GM13976 (cell line): Measurements from ENCODE around the gene SMURF2.

Source experiments
- DNase-seq: peaks from one replicate; pipeline ENCODE4 v3.0.0; 2012; ENCODE audit warnings: low spot score
- in situ Hi-C: fragments of 300-500 bp; cut with MboI; formaldehyde crosslinking; loops from one replicate; pipeline ENCODE4 v1.12.0; 2022; ENCODE audit warnings: low sequenced_read_pairs, mixed read lengths, inconsistent platforms; ENCODE audit not compliant: unreplicated experiment
- TF ChIP-seq, protein P1 (sequence below): IDR thresholded peaks from 2 replicates; pipeline ENCODE4 v1.5.1; 2012; ENCODE audit warnings: borderline replicate concordance, mild to moderate bottlenecking; ENCODE audit not compliant: insufficient read depth; ENCODE audit errors: extremely low read depth, missing control alignments, control extremely low read depth

The SMURF2 gene

DNA sequence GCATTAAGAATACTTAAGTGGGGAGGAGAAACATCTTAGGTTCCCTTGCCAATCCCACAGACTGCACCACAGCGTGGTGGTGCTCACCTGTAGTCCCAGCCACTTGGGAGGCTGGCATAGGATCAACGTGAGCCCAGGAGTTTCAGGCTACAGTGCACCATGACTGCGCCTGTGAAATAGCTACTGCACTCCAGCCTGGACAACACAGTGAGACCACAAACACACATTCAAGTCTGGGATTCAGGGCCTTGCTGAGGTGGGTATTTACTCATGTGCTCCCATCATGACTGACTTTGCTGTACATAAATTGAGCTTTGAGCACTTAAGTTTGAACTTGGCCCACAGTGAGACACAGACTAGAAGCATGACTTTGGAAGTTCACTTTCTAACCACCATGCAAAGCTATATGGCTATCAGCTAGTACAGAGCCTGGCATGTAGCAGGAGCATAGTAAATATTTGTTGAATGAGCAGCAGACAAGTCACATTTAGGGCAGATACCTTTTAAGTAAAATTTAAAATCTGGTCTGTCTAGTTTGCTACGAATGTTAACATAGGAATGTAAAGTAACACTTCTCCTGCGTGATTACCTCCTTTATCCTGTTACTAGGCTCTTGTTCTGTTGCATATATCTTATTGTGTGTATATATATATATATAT lies 121.9 kb downstream of the SMURF2 start:
- in situ Hi-C loops = no loop called here
- DNase-seq = no peak
- TF ChIP-seq, protein P1, sequence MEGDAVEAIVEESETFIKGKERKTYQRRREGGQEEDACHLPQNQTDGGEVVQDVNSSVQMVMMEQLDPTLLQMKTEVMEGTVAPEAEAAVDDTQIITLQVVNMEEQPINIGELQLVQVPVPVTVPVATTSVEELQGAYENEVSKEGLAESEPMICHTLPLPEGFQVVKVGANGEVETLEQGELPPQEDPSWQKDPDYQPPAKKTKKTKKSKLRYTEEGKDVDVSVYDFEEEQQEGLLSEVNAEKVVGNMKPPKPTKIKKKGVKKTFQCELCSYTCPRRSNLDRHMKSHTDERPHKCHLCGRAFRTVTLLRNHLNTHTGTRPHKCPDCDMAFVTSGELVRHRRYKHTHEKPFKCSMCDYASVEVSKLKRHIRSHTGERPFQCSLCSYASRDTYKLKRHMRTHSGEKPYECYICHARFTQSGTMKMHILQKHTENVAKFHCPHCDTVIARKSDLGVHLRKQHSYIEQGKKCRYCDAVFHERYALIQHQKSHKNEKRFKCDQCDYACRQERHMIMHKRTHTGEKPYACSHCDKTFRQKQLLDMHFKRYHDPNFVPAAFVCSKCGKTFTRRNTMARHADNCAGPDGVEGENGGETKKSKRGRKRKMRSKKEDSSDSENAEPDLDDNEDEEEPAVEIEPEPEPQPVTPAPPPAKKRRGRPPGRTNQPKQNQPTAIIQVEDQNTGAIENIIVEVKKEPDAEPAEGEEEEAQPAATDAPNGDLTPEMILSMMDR = no peak

DNA sequence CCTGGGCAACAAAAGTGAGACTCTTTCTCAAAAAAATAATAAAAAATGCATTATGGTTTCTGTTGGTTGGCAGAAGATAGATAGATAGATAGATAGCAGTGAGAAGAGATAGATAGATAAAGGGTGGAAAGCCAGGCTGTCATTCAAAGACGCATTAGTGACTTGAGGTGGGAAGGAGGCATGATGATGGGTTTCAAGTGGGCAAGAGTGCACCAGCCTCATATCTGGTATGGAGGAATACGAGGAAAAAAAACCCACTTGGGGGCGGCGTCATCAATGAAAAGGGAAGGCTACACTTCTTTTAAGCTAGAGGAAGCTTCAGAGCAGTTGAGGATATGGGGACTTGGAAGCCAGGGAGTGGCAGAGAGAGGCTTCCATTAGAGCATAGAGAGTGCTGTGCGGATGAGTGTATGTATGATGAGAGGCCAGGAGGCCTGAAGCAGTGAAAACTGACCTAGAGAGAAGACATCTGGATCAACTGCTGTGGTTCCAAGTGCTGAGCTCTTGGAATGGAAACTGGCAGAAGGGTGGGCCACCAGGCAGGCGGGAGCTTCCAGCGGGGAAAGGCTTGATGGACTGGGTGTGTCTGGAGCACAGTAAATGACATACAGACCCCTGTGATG lies 123.5 kb downstream of the SMURF2 start:
- in situ Hi-C loops = no loop called here
- no peak for DNase-seq
- TF ChIP-seq, protein P1 = no peak

DNA sequence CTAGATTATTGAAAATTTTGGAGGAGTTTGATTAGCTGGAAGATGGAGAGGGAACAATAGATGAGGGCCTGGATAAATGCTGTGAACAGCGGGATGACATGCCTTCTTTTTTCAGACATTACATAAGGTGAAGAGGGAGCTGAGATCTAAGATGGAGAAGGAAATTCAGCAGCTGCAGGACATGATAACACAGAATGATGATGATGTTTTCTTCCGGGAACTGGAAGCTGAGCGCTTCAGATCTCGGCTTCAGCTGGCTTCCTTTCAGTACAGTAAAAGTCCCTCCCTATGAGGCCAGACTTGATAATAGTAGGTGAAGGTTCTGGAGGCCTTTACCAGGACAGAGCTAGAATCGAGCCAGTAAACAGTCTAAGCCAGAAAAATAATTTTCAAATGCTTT lies 124.6 kb downstream of the SMURF2 start:
- in situ Hi-C loops = no loop called here
- TF ChIP-seq, protein P1 = no peak
- DNase-seq = no peak

DNA sequence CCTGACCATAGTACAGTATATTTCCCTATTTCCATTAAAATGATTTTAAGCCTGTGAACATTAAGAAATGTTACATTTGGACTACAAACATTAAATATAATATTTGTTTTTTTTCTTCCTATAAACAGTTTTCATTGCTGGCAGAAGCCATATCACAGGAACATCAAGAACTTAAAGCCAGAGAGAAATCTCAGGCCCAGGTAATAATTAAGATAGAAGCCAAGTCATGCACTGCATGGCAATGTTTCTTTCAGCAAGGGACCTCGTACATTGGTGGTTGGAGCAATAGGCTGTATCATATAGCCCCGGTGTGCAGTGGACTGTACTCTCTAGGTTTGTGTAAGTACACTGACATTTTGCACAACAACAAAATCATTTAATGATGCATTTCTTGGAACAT lies 125.2 kb downstream of the SMURF2 start:
- in situ Hi-C loops = no loop called here
- no peak for DNase-seq
- TF ChIP-seq, protein P1 = no peak

DNA sequence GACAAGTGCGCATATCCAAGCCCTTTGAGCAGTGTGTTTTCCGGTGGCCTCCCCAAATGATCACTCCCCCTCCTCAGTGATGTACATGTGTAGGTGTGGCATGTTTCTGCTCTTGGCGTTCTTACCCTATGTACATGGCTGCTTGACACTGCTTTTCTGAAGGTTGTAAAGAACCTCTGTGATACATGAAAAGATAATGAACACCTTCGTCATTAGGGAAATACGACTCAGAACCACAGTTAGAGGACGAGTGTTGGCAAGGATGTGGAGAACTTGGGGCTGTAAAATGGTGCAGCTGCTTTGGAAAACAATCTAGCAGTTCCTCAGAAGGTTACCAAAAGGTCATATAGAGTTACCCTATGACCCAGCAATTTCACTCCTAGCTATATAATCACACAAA lies 126.8 kb downstream of the SMURF2 start:
- TF ChIP-seq, protein P1 = no peak
- DNase-seq = no peak
- in situ Hi-C loops = no loop called here

DNA sequence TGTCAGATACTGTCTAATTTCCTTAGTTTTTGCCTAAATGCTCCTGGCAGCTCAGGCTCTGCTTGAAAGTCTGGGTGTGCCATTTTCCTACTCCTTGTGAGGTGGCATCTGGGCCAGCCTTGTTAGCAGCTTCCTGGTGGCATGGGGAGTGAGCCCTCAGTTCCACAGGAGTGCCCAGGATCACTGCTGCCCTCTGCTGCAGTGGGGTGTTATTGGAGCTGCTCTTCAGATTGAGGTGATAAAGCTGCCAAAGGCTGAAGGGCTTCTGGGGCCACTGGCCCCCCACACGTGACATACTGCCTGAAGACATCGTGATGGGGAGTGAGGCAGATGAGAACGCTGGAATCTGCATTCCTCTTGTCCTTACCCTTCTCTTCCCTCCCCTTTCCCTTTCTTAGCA lies 127.9 kb downstream of the SMURF2 start:
- in situ Hi-C loops = no loop called here

More for the DNA sequence above, 127.9 kb downstream of the SMURF2 start:
- no peak for DNase-seq
- TF ChIP-seq, protein P1 = no peak
